Measurements from ENCODE around the gene GOT2. TPM values are rescaled to one million over a fixed set of nuclear protein-coding genes. Genes with fewer than 3 reads are reported as not detected.
"Not testable (repeated sequence)": the region's sequence is repeated elsewhere in the genome, so short reads cannot be mapped to it uniquely, and the experiment has no call there.

The GOT2 gene
- total RNA-seq, result 120 and 127 TPM in 2 replicates
- polyA plus RNA-seq, result 42.5 and 53.4 TPM in 2 replicates
- 85.2 and 98.1 TPM in 2 replicates for polyA plus RNA-seq (2011; cell fraction: cytosol; rRNA removed)
- 92.6 and 98.9 TPM in 2 replicates for polyA plus RNA-seq (2011; cell fraction: nucleus; rRNA removed)
- 142 and 169 TPM in 2 replicates for polyA plus RNA-seq (2012)
- 63.1 and 71.7 TPM in 2 replicates for polyA minus RNA-seq
- polyA minus RNA-seq (2011; cell fraction: cytosol; rRNA and poly(A)+ RNA removed), result 114 TPM
- polyA minus RNA-seq (2011; cell fraction: nucleus; rRNA and poly(A)+ RNA removed), result 26.4 and 38.7 TPM in 2 replicates
- percentile 85 among the genes with signal in this experiment for Bru-seq, nascent RNA
- BruChase-seq, experiment 1, labeled RNA remaining after a 6-hour chase, result percentile 91 among the genes with signal in this experiment
- BruChase-seq, experiment 2, labeled RNA remaining after a 2-hour chase, result percentile 79 among the genes with signal in this experiment
- long read RNA-seq, transcript GOT2-201 (10 exons, 2,462 nt), result major isoform, 256 of 291 reads
- long read RNA-seq, partial matches to known transcripts, result 22 of 291 reads
- long read RNA-seq, other reads (novel, unspliced or antisense), result 11 of 291 reads

- H3K79me2 ChIP-seq (ENCODE audit: control insufficient read depth, insufficient read depth, low read length), result peaks cover 52% of the 10 kb centered on the region
- POLR2A ChIA-PET, result no interaction called here
- dilution Hi-C loops (cut with MboI; ENCODE audit: extremely low pct_ligation_motif_present, low sequenced_read_pairs) (no loop called here), intact Hi-C loops (cut with micrococcal nuclease) (loop anchor here (1.0 kb wide), 3 partner anchors 22 to 105 kb away; partner anchors contain the start of genes CNOT1 and SLC38A7)
- peak within 1 kb of the TSS; percentile 77 for H2AFZ ChIP-seq (ENCODE audit: low read depth, low read length)
- DNase-seq (ENCODE audit: low read depth, low spot score), result peak; percentile 93
- no peak for TF ChIP-seq JUN (IDR thresholded peaks at IDR 0.05; ENCODE audit: borderline replicate concordance, insufficient read depth, insufficient read length, low read depth)
- TF ChIP-seq, protein P1, sequence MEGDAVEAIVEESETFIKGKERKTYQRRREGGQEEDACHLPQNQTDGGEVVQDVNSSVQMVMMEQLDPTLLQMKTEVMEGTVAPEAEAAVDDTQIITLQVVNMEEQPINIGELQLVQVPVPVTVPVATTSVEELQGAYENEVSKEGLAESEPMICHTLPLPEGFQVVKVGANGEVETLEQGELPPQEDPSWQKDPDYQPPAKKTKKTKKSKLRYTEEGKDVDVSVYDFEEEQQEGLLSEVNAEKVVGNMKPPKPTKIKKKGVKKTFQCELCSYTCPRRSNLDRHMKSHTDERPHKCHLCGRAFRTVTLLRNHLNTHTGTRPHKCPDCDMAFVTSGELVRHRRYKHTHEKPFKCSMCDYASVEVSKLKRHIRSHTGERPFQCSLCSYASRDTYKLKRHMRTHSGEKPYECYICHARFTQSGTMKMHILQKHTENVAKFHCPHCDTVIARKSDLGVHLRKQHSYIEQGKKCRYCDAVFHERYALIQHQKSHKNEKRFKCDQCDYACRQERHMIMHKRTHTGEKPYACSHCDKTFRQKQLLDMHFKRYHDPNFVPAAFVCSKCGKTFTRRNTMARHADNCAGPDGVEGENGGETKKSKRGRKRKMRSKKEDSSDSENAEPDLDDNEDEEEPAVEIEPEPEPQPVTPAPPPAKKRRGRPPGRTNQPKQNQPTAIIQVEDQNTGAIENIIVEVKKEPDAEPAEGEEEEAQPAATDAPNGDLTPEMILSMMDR (IDR thresholded peaks at IDR 0.05; ENCODE audit: extremely low read depth in 1 of 2, insufficient read depth in 1 of 2, low read depth in 1 of 2, low read length in 2 of 2), result peak; percentile 97 to 98
- no peak for TF ChIP-seq GATA2 (IDR thresholded peaks at IDR 0.05; ENCODE audit: insufficient read depth, insufficient read length, low read depth, low read length)
- TF ChIP-seq, protein P2, sequence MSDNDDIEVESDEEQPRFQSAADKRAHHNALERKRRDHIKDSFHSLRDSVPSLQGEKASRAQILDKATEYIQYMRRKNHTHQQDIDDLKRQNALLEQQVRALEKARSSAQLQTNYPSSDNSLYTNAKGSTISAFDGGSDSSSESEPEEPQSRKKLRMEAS (IDR thresholded peaks at IDR 0.05; ENCODE audit: insufficient read depth, insufficient read length), result peak; percentile 64
- peak; percentile 52 for TF ChIP-seq MYC (IDR thresholded peaks at IDR 0.05; ENCODE audit: low read depth, low read length)
- no peak for TF ChIP-seq EZH2 (IDR thresholded peaks at IDR 0.05; ENCODE audit: borderline replicate concordance, low read depth, low read length, severe bottlenecking)
- peak; percentile 10 for TF ChIP-seq FOS (IDR thresholded peaks at IDR 0.05; ENCODE audit: borderline replicate concordance, insufficient read depth, low read length)
- peak; percentile 88 for TF ChIP-seq POLR2AphosphoS5 (IDR thresholded peaks at IDR 0.05; ENCODE audit: insufficient read depth, low read depth, low read length)
- peak; percentile 73 for TF ChIP-seq POLR2A (IDR thresholded peaks at IDR 0.05; ENCODE audit: low read depth, low read length)
- H3K9me1 ChIP-seq (replicated peaks; ENCODE audit: control insufficient read depth, extremely low read depth, insufficient read depth, low read length), result no peaks in the 10 kb centered on the region
- H3K9me3 ChIP-seq (replicated peaks; ENCODE audit: control insufficient read depth, insufficient read depth, low read length), result no peaks in the 10 kb centered on the region
- BruUV-seq (replicated peaks), result TSS peak; percentile 34
- CTCF ChIA-PET, result interaction anchor here (0.6 to 6.5 kb wide), 3 partner anchors 13 to 22 kb away, joined by 3 to 64 read pairs (median 3); no protein-coding TSS in a partner anchor
- no peaks in the 10 kb centered on the region for H4K20me1 ChIP-seq (replicated peaks; ENCODE audit: control insufficient read depth, extremely low read depth, insufficient read depth, low read length)
- peak within 1 kb of the TSS; percentile 98 for H3K27ac ChIP-seq (ENCODE audit: insufficient read depth, low read depth, low read length)
- peak within 1 kb of the TSS; percentile 82 for H3K4me2 ChIP-seq (ENCODE audit: insufficient read depth, low read length)
- H3K27me3 ChIP-seq (ENCODE audit: control insufficient read depth in 2 of 2, insufficient read depth in 2 of 2, low read length in 2 of 2), result no peaks in the 10 kb centered on the region
- peak within 1 kb of the TSS; percentile 70 for H3K9ac ChIP-seq (replicated peaks; ENCODE audit: extremely low read depth, insufficient read depth, low read length)
- FAIRE-seq, result peak; percentile 74
- peak within 1 kb of the TSS; percentile 63 to 84 (median 72) for H3K4me3 ChIP-seq (replicated peaks in 1 of 3; ENCODE audit: insufficient read depth in 1 of 3, low read depth in 1 of 3, low read length in 3 of 3)
- no peaks in the 10 kb centered on the region for H3K36me3 ChIP-seq (ENCODE audit: control insufficient read depth in 2 of 2, extremely low read depth in 1 of 2, insufficient read depth in 2 of 2, low read length in 2 of 2)
- H3K4me1 ChIP-seq (ENCODE audit: control insufficient read depth, extremely low read depth, insufficient read depth, low read length), result peaks cover 26% of the 10 kb centered on the region
These were observed at the start of gene GOT2 for GRCh38 chr16:58733671-58734458. TSS of gene GOT2 (minus strand) at chr16:58734316. CDS start at chr16:58734228, 88 bp downstream.

GRCh38 chr16:58779291-58779690, 45.2 kb upstream of the GOT2 start:
- H3K4me1 ChIP-seq (ENCODE audit: control insufficient read depth, extremely low read depth, insufficient read depth, low read length); intact Hi-C loops (cut with micrococcal nuclease); BruUV-seq (replicated peaks); DNase-seq (ENCODE audit: low read depth, low spot score); H3K9me3 ChIP-seq (replicated peaks; ENCODE audit: control insufficient read depth, insufficient read depth, low read length); H2AFZ ChIP-seq (ENCODE audit: low read depth, low read length); FAIRE-seq; H3K9ac ChIP-seq (replicated peaks; ENCODE audit: extremely low read depth, insufficient read depth, low read length); CTCF ChIA-PET; dilution Hi-C loops (cut with MboI; ENCODE audit: extremely low pct_ligation_motif_present, low sequenced_read_pairs); H3K4me3 ChIP-seq (replicated peaks in 1 of 3; ENCODE audit: insufficient read depth in 1 of 3, low read depth in 1 of 3, low read length in 3 of 3); H3K36me3 ChIP-seq (ENCODE audit: control insufficient read depth in 2 of 2, extremely low read depth in 1 of 2, insufficient read depth in 2 of 2, low read length in 2 of 2); POLR2A ChIA-PET; H3K9me1 ChIP-seq (replicated peaks; ENCODE audit: control insufficient read depth, extremely low read depth, insufficient read depth, low read length); H3K27ac ChIP-seq (ENCODE audit: insufficient read depth, low read depth, low read length); H3K27me3 ChIP-seq (ENCODE audit: control insufficient read depth in 2 of 2, insufficient read depth in 2 of 2, low read length in 2 of 2); H3K79me2 ChIP-seq (ENCODE audit: control insufficient read depth, insufficient read depth, low read length); H4K20me1 ChIP-seq (replicated peaks; ENCODE audit: control insufficient read depth, extremely low read depth, insufficient read depth, low read length); H3K4me2 ChIP-seq (ENCODE audit: insufficient read depth, low read length): not testable (repeated sequence)

Measured in endothelial cell of umbilical vein (primary cell).